ENCODE results near the gene ADAMTS14. TPM values are rescaled to one million over a fixed set of nuclear protein-coding genes. Genes with fewer than 3 reads are reported as not detected.
"Not testable (repeated sequence)": the region's sequence is repeated elsewhere in the genome, so short reads cannot be mapped to it uniquely, and the experiment has no call there.

Gene ADAMTS14
- total RNA-seq, 2 experiments from 2014 or later: not detected

- peaks cover 4% of the 10 kb centered on the region for H3K4me1 Mint-ChIP-seq (ENCODE audit: low read depth)
- H3K9me3 Mint-ChIP-seq: peaks cover 9% of the 10 kb centered on the region
- intact Hi-C loops (cut with micrococcal nuclease): no loop called here
- no peak for DNase-seq
- no peaks in the 10 kb centered on the region for H3K36me3 Mint-ChIP-seq
- H3K4me3 Mint-ChIP-seq: no peak overlapping the region
- POLR2A ChIA-PET: no interaction called here
- no peak overlapping the region for H3K27ac Mint-ChIP-seq
- CTCF ChIA-PET: no interaction called here
- peaks cover 15% of the 10 kb centered on the region for H3K27me3 Mint-ChIP-seq
Observed at GRCh38 chr10:70661623-70662361, 10.5 kb upstream of the ADAMTS14 start.

DNA sequence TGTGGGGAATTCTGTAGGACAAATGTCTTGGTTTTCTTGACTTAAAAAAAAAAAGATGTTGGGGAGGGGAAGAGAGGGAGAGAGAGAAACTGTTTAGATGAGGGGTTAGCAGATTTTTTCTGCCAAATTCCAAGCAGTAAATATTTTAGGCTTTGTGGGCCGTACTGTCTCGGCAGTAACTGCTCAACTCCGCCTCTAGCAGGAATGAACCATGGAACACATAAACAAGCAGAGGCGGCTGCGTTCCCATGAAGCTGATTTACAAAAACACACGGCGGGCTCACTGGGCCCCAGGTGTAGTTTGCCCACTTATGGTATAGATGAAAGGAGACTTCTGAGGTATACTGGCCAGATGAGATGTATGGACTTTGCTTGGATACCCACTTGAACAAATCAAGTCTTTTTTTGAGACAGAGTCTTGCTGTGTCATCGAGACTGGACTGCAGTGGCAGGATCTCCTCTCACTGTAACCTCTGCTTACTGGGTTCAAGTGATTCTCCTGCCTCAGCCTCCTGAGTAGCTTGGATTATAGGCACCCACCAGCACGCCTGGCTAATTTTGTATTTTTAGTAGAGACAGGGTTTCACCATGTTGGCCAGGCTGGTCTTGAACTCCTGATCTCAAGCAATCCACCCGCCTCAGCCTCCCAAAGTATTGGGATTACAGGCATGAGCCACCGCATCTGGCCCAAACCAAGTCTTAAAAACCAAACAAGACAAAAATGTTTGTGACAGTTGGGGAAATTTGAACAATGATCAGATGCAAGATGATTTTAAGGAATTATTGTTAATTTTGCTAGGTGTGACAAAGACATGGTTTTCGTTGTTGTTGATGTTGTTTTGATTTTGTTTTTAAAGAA, 9.7 kb upstream of the ADAMTS14 start:
- Mint-ChIP-seq H3K36me3 (no peaks in the 10 kb centered on the region), H3K9me3 (peaks cover 9% of the 10 kb centered on the region), H3K4me3 (no peak overlapping the region), H3K27ac (no peak overlapping the region), H3K27me3 (peaks cover 15% of the 10 kb centered on the region), H3K4me1 (ENCODE audit: low read depth) (no peaks in the 10 kb centered on the region)
- POLR2A ChIA-PET: no interaction called here
- CTCF ChIA-PET: no interaction called here
- DNase-seq: no peak
- intact Hi-C loops (cut with micrococcal nuclease): no loop called here

DNA sequence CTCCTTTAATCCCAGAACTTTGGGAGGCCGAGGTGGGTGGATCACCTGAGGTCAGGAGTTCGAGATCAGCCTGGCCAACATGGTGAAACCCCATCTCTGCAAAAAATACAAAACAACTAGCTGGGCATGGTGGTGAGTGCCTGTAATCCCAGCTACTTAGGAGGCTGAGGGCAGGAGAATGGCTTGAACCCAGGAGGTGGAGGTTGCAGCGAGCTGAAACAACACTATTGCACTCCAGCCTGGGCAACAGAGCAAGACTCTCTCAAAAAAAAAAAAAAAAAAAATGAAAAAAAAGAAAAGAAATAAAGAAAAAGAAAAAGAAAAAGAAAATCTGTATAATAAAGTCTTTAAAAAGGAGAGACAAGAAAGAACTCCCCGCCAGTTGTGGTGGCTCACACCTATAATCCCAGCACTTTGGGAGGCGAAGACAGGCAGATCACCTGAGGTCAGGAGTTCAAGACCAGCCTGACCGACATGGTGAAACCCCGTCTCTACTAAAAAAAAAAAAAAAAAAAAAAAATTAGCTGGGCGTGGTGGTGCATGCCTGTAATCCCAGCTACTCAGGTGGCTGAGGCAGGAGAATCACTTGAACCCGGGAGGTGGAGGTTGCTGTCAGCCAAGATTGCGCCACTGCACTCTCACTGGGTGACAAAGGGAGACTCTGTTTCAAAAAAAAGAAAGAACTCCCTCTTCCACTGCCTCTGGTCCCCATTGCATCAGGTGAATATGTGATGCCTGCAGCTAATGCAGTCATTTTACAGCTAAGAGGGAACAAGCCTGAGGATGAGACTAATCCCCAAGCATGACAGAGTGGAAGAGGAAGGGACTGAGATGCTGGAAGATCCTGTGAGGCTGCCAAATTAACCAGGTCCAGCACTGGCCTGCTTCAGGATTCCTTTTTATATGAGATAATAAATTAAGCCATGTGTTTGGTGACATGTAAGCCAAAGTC, 8.6 kb upstream of the ADAMTS14 start:
- CTCF ChIA-PET; DNase-seq; intact Hi-C loops (cut with micrococcal nuclease); H3K36me3 Mint-ChIP-seq; POLR2A ChIA-PET; H3K27ac Mint-ChIP-seq; H3K4me1 Mint-ChIP-seq (ENCODE audit: low read depth); H3K4me3 Mint-ChIP-seq; H3K9me3 Mint-ChIP-seq: not testable (repeated sequence)
- H3K27me3 Mint-ChIP-seq: peaks cover 15% of the 10 kb centered on the region

- Mint-ChIP-seq H3K9me3 (peaks cover 2% of the 10 kb centered on the region), H3K36me3 (no peaks in the 10 kb centered on the region), H3K27ac (no peak overlapping the region), H3K27me3 (peaks cover 15% of the 10 kb centered on the region), H3K4me3 (no peak overlapping the region), H3K4me1 (ENCODE audit: low read depth) (no peaks in the 10 kb centered on the region)
- ChIA-PET CTCF (interaction anchor here (1.1 kb wide), 1 partner anchor 12 kb away, joined by 3 read pairs; no protein-coding TSS in a partner anchor), POLR2A (no interaction called here)
- intact Hi-C loops (cut with micrococcal nuclease): no loop called here
- DNase-seq: no peak
Observed at GRCh38 chr10:70664702-70665195, 7.6 kb upstream of the ADAMTS14 start.

GRCh38 chr10:70666960-70667798, 5.1 kb upstream of the ADAMTS14 start:
- CTCF ChIA-PET: no interaction called here
- H3K36me3 Mint-ChIP-seq: no peaks in the 10 kb centered on the region
- intact Hi-C loops (cut with micrococcal nuclease): no loop called here
- H3K27me3 Mint-ChIP-seq: peaks cover 17% of the 10 kb centered on the region
- peaks cover 2% of the 10 kb centered on the region for H3K9me3 Mint-ChIP-seq
- H3K27ac Mint-ChIP-seq: no peak overlapping the region
- no peak for DNase-seq
- no peak overlapping the region for H3K4me3 Mint-ChIP-seq
- POLR2A ChIA-PET: no interaction called here
- H3K4me1 Mint-ChIP-seq (ENCODE audit: low read depth): peaks cover 3% of the 10 kb centered on the region

- POLR2A ChIA-PET; H3K4me3 Mint-ChIP-seq; H3K36me3 Mint-ChIP-seq; CTCF ChIA-PET; H3K27ac Mint-ChIP-seq; H3K9me3 Mint-ChIP-seq; intact Hi-C loops (cut with micrococcal nuclease); H3K4me1 Mint-ChIP-seq (ENCODE audit: low read depth); DNase-seq: not testable (repeated sequence)
- peaks cover 16% of the 10 kb centered on the region for H3K27me3 Mint-ChIP-seq
Observed at GRCh38 chr10:70667818-70668217, 4.5 kb upstream of the ADAMTS14 start.

GRCh38 chr10:70668454-70668970, 3.8 kb upstream of the ADAMTS14 start:
- Mint-ChIP-seq H3K4me1 (ENCODE audit: low read depth) (peaks cover 9% of the 10 kb centered on the region), H3K4me3 (no peak overlapping the region), H3K27ac (no peak overlapping the region), H3K27me3 (peaks cover 20% of the 10 kb centered on the region), H3K36me3 (no peaks in the 10 kb centered on the region), H3K9me3 (peaks cover 2% of the 10 kb centered on the region)
- POLR2A ChIA-PET: no interaction called here
- CTCF ChIA-PET: interaction anchor here (0.8 kb wide), 1 partner anchor 92 kb away, joined by 3 read pairs; no protein-coding TSS in a partner anchor
- no peak for DNase-seq
- intact Hi-C loops (cut with micrococcal nuclease): no loop called here

DNA sequence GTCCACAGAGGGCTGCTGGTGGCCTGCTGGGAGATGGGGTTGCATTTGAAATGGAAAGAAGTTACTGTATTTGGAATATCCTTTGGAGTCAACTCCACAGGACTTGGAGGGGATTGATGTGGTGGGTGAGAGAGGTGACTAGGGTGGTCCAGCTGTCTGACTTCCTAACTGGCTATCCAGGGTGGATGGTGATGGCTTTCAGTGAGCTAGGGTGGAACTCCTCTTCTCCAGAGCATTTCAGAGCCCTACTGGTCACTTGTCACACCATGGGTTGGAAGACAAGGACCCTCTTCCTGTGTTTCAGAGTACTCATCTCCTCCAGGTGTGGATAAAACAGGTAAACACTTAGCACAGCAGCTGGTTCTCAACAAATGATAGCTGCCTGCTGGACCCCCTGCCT, 3.3 kb upstream of the ADAMTS14 start:
- ChIA-PET POLR2A (no interaction called here), CTCF (interaction anchor here (0.8 kb wide), 1 partner anchor 92 kb away, joined by 3 read pairs; no protein-coding TSS in a partner anchor)
- no peak for DNase-seq
- intact Hi-C loops (cut with micrococcal nuclease): no loop called here
- peaks cover 23% of the 10 kb centered on the region for H3K27me3 Mint-ChIP-seq
- no peak overlapping the region for H3K27ac Mint-ChIP-seq
- peaks cover 2% of the 10 kb centered on the region for H3K9me3 Mint-ChIP-seq
- H3K4me3 Mint-ChIP-seq: no peak overlapping the region
- peaks cover 9% of the 10 kb centered on the region for H3K4me1 Mint-ChIP-seq (ENCODE audit: low read depth)
- H3K36me3 Mint-ChIP-seq: no peaks in the 10 kb centered on the region

DNA sequence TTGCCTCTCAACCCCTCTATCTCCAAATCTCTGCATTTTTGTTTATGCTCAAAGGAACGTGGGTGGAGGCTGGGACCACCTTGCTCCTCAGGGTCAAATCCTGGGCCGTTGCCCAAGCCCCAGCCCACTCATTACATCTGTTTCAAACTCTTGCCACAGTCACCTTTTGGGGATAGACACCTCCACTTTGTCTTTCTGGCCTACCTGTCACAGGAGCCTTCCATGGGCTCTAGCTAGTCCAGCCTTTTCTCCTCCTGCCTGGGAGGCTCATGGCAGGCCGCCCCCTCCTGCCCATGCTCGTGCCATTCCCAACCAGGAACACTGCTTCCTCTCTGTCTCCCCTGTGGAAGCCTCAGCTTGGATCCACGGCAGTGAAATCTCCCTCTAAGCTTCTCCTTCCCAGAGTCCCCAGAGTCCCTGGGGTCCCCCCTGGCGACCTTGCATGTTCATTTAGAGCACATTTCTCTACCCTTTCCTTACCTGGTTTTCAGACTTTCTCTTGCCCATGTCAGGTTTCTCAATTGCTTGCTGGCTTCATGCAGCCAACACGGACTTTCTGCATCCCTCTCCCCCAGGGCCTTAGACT, 2.5 kb upstream of the ADAMTS14 start:
- H3K27ac Mint-ChIP-seq: no peak overlapping the region
- H3K9me3 Mint-ChIP-seq: peaks cover 2% of the 10 kb centered on the region
- no peak for DNase-seq
- intact Hi-C loops (cut with micrococcal nuclease): no loop called here
- no peak overlapping the region for H3K4me3 Mint-ChIP-seq
- ChIA-PET CTCF (no interaction called here), POLR2A (no interaction called here)
- H3K27me3 Mint-ChIP-seq: peaks cover 31% of the 10 kb centered on the region
- no peaks in the 10 kb centered on the region for H3K36me3 Mint-ChIP-seq
- H3K4me1 Mint-ChIP-seq (ENCODE audit: low read depth): peaks cover 9% of the 10 kb centered on the region

DNA sequence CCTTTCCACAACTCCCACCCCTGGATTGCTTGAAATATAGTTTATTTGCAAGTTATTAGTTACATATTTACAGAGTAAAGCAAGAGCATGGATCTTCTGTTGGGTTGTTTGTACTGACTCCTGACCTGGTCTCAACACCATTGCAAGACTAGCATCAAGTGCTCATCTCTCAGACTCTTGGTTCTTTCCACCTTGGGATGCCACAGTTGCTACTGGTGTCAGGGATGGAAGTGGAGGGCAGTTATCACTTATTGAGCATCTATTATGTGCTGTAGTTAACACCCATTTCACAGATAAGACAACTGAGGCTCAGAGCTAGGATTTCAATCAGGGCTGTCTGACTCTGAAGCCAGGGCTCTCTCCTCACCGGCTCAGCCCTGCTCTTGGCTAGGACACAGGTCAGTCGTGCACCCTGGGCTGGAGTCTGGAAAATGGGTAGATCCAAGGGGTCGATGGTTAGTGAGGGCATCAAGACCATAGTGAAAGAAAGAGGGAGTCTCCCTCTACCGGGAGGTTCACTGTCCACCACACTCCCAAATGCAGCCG, 614 bp upstream of the ADAMTS14 start:
- H3K4me3 Mint-ChIP-seq: no peak overlapping the region
- no peak overlapping the region for H3K27ac Mint-ChIP-seq

More for the DNA sequence above, 614 bp upstream of the ADAMTS14 start:
- H3K4me1 Mint-ChIP-seq (ENCODE audit: low read depth): peaks cover 9% of the 10 kb centered on the region
- intact Hi-C loops (cut with micrococcal nuclease): no loop called here
- CTCF ChIA-PET: no interaction called here
- DNase-seq: no peak
- H3K36me3 Mint-ChIP-seq: no peaks in the 10 kb centered on the region
- H3K9me3 Mint-ChIP-seq: peaks cover 2% of the 10 kb centered on the region
- POLR2A ChIA-PET: no interaction called here
- peaks cover 38% of the 10 kb centered on the region for H3K27me3 Mint-ChIP-seq
